Thoracic aorta endothelial cell (primary cell): Measurements from ENCODE around the gene CUTA. TPM values are rescaled to one million over a fixed set of nuclear protein-coding genes. Genes with fewer than 3 reads are reported as not detected.

Experiments
- small RNA-seq: library from RNA; depleted of rRNA; stranded (forward); fragments of <200 nt; gene quantifications from one replicate; pipeline ENCODE3, GENCODE V24; 2012
- total RNA-seq: library from RNA; depleted of rRNA; stranded (reverse); fragments of >200 nt; gene quantifications from 2 replicates; pipeline ENCODE4 v1.2.3, GENCODE V29; 2012

CUTA gene, protein sequence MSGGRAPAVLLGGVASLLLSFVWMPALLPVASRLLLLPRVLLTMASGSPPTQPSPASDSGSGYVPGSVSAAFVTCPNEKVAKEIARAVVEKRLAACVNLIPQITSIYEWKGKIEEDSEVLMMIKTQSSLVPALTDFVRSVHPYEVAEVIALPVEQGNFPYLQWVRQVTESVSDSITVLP
- 67.6 and 73.9 TPM in 2 replicates for total RNA-seq

DNA sequence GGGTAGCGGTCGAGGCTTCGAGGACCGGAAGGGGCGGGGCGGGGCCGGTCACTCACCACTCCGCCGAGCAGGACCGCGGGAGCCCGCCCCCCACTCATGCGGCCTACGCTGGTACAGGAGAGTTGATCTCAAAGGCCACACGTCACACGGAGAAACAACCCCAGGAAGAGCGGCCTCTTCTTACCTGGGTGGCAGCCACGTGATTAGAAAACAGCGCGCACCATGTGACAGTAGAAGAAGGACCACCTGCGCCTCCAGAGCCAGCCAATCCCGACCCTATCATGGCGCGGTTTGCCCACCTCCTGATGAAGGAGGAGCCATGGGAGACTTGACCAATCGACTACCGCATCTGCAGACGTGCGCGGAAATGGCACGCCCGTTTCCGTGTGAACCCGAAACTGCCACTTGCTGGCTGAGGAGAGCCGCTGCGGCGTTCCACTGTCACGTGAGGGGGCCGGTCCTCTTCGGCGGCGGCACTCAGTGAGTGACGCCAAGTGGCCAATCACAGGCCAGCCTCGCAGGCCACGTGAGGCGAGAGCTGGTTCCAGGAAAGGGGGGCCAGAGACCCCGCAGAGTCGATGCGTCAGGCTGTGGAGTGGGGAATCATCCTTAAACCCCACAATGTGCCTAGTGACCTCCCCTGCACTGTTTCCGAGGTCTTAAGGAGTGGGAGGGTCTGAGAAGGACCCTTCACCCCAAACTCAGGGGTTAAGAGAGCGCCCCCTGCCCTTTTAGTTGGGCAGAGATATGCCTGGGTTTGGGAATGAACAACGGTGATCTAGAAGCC is at the start of gene CUTA:
CUTA (minus strand) TSS at position 205 of the 787 bp plus-strand sequence; CDS start at position 98, 107 bp downstream.

GRCh38 chr6:33454009-33454946 is 36.4 kb upstream of the CUTA start, which contains the start of gene ZBTB9:
Gene ZBTB9 (plus strand): TSS chr6:33454576. CDS start chr6:33455101, 525 bp downstream.

DNA sequence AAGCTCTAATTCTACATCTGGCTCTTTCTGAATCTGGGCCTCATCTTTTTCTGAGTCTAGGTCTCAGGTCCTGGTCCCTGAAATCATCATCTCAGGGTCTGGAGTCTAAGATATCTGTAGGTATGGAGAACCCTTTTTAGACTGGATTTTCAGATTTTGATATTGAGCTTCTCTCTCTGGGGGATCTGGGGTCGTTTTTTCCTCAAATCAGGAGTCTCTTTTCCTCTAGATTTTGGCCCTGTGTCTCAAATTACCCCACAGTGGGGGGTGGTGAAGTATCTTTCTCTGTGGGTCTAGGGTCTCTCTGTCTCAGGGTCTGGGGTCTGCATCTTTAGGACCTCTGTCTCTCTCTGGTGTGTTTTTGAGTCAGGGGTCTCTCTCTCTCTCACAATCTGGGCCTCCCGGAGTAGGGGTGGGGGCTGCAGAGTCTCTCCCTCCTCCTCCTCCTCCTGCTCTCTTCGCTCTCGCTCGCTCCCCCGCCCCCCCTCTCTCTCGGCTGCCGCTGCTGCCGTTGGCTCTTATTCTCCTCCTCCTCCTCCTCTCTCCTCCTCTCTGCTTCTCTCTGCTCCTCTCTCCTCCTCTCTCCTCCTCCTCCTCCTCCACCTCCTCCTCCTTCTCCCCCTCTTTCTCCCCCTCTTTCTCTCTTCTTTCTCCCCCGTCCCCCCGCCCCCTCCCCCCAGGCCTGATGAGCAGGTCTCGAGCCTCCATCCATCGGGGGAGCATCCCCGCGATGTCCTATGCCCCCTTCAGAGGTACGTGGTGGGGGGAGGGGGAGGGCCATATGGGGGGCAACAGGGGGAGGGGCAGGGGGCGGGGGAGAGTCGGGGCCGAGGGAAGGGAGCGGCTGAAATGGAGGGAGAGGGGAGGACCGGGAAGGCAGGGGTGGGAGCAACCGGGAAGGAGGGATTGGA is 1.9 kb upstream of the CUTA start, which contains the start of gene SYNGAP1:
SYNGAP1 (plus strand) TSS at position 486 of the 911 bp plus-strand sequence; CDS start at position 686, 200 bp downstream.

DNA sequence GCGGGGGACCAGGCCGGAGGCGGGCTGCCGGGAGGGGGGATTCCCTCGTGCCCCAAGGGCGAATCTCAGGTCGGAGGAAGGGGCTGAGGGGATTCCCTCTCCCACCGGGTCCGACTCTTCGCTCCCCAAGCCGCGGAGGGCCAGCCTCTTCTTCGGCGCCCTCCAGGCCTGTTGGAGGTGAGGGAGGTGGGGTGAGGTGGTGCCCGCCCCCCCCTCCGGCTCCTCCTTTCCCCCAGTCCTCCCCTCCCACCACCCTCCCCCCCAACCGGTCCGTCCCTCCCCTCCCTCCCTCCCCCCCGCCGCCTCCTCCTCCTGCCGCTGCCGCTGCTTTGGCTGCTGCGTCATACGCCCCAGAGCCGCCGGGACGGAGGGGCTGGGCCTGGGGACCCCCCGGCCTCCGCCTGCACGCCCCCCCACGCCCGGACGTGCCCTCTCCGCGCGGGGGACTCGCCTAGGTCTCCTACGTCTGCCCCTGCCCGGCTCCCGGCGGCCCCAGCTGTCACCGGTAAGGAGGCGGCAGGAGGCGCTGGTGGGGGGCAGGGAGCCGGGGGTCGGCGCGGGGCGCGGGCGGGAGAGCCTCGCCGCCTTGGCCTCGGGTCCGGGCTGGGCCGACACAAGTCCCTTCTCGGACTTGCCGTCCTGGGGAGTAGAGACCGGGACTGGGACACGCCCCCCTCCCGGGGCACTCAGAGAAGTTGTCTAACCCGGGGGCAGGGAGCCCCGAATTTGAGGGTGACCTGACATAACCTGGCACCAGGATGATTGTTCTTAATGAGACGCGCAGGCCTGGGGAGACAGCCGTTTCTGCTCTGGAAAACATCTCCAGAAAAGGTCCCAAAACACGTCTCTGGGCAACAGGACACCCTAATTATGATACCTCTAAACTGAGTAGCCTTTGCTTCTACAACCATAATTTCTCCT is 6.9 kb downstream of the CUTA start, which contains the start of gene PHF1:
PHF1 (plus strand) TSS at position 304 of the 921 bp plus-strand sequence. CDS start 1,250 bp downstream, outside the sequence.

GRCh38 chr6:33391278-33391921 is 26.5 kb downstream of the CUTA start, which contains the start of gene KIFC1:
Gene KIFC1 (plus strand): TSS chr6:33391823. CDS start chr6:33391986, 163 bp downstream.

Small RNA genes within 50 kb of the gene (small RNA-seq; reads per million reads assigned to genes)
- gene RPL35AP4 (not detected), gene ZBTB9 (not detected)

Other genes with a start within 250 kb of the CUTA start
- gene COL11A2, start 225.6 kb downstream of the CUTA start, total RNA-seq = 0.13 and 0.29 TPM in 2 replicates
- gene RXRB, start 217.4 kb downstream of the CUTA start, total RNA-seq = 13.3 and 17.5 TPM in 2 replicates
- gene SLC39A7, start 217.2 kb downstream of the CUTA start, total RNA-seq = 59.4 and 73.3 TPM in 2 replicates
- 3.1 and 4.8 TPM in 2 replicates for gene HSD17B8, start 213.5 kb downstream of the CUTA start, total RNA-seq
- 14.1 and 18.1 TPM in 2 replicates for gene RING1, start 209.6 kb downstream of the CUTA start, total RNA-seq
- gene VPS52, start 146.2 kb downstream of the CUTA start, total RNA-seq = 35.5 and 39.2 TPM in 2 replicates
- gene RPS18, start 146.0 kb downstream of the CUTA start, total RNA-seq = 2,291 and 2,418 TPM in 2 replicates
- gene B3GALT4, start 141.0 kb downstream of the CUTA start, total RNA-seq = 1.2 and 2.4 TPM in 2 replicates
- 74.2 and 89.2 TPM in 2 replicates for gene WDR46, start 128.9 kb downstream of the CUTA start, total RNA-seq
- gene PFDN6, start 128.5 kb downstream of the CUTA start, total RNA-seq = 31.6 and 36.2 TPM in 2 replicates
- 40.0 and 42.2 TPM in 2 replicates for gene RGL2, start 119.2 kb downstream of the CUTA start, total RNA-seq
- 64.1 and 90.7 TPM in 2 replicates for gene TAPBP, start 104.0 kb downstream of the CUTA start, total RNA-seq
- gene ZBTB22, start 100.4 kb downstream of the CUTA start, total RNA-seq = 6.0 and 6.7 TPM in 2 replicates
- 51.2 and 51.4 TPM in 2 replicates for gene DAXX, start 95.1 kb downstream of the CUTA start, total RNA-seq
- gene KIFC1, start 26.3 kb downstream of the CUTA start, total RNA-seq = 48.7 and 75.7 TPM in 2 replicates
- gene PHF1, start 7.1 kb downstream of the CUTA start, total RNA-seq = 11.7 and 13.9 TPM in 2 replicates
- 3.5 and 6.7 TPM in 2 replicates for gene SYNGAP1, start 2.0 kb upstream of the CUTA start, total RNA-seq
- 4.5 and 5.3 TPM in 2 replicates for gene ZBTB9, start 36.5 kb upstream of the CUTA start, total RNA-seq
- 16.0 and 26.1 TPM in 2 replicates for gene BAK1, start 162.2 kb upstream of the CUTA start, total RNA-seq
- 58.8 and 98.4 TPM in 2 replicates for gene ITPR3, start 203.2 kb upstream of the CUTA start, total RNA-seq